Stimulated activated naive CD8-positive, alpha-beta T cell treated with anti-CD3 and anti-CD28 coated beads, Interleukin-15, amount 100 ng/mL, for 72 hours (primary cell): ENCODE results near the gene IRF1.

Experiments used
- ATAC-seq: fragments of 150-1000 bp; cut with Tn5 transposase; 2 replicates; pipeline ENCODE4 v1.10.0; 2021; ENCODE audit warnings: mild to moderate bottlenecking, moderate library complexity
- DNase-seq, 2 donors: peaks; one replicate each; pipeline ENCODE4 v3.0.0; 2021 to 2022
- H3K27ac Mint-ChIP-seq, 2 donors: one replicate each; pipeline ENCODE4 v1.8.0; 2022; ENCODE audit warnings: mild to moderate bottlenecking in 2 of 2, mixed read lengths in 2 of 2, moderate library complexity in 2 of 2
- H3K27me3 Mint-ChIP-seq: one replicate; pipeline ENCODE4 v1.8.0; 2022; ENCODE audit warnings: mixed read lengths
- H3K4me1 Mint-ChIP-seq: one replicate; pipeline ENCODE4 v1.8.0; 2022; ENCODE audit warnings: mild to moderate bottlenecking, mixed read lengths
- H3K4me3 Mint-ChIP-seq, 2 donors: one replicate each; pipeline ENCODE4 v1.8.0; 2022; ENCODE audit warnings: mild to moderate bottlenecking in 2 of 2, mixed read lengths in 2 of 2, moderate library complexity in 1 of 2
- H3K9me3 Mint-ChIP-seq, 2 donors: one replicate each; pipeline ENCODE4 v1.8.0; 2022; ENCODE audit warnings: mixed read lengths in 2 of 2

The IRF1 gene

DNA sequence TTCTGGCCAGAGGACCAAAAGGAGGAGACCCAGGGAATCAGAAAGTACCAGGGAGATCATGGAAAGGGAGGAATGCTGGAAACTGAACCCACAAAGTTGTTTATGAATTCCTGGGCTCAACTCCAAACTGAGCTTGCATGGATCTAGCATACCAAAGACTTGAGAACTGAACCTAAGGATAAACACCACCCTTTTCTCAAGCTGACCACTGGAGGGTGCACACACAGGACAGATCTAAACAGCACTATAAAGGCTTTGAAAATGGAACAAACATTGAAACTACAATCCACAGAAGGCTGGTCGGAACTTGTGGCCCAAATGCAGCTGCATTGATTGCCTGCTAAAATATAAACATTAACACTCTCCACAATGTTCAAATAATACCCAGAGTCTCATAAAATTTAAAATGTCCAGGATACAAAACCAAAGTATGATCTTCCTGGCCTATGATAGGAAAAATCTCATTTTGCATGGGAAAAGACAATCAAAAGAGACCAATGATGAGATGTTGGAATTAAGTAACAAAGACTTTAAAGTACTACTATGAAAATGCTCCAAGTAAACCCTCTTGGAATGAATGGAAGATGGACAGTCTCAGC is 15.6 kb upstream of the IRF1 start:
- DNase-seq (peak in 1 of 2 donors; percentile 36), ATAC-seq (peak; percentile 62)
- Mint-ChIP-seq H3K4me3 (no peak overlapping the region), H3K4me1 (peaks cover 30% of the 10 kb centered on the region), H3K27ac (no peak overlapping the region), H3K27me3 (peaks cover 57% of the 10 kb centered on the region), H3K9me3 (peaks cover 4 to 8% of the 10 kb centered on the region in 2 donors)

DNA sequence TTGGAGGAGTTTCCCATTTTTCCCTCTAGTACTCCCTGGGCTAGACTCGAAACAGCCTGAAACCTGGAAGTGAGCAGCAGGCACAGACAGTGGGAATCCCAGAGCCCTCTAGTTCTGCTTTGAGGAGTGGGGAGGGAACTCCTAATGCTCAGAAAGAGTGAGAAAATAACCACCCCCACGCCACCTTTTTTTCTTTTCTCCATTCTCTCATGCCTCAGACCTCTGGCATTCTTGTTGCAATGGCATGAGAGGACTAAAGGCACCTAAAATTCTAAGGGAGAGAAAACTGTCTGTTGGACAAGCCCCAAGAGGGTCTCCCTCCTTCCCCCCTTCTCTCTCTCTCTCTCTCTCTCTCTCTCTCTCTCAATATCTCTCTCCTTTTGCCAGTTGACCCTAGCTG is 15.1 kb upstream of the IRF1 start:
- Mint-ChIP-seq H3K4me1 (peaks cover 35% of the 10 kb centered on the region), H3K9me3 (peaks cover 4 to 8% of the 10 kb centered on the region in 2 donors), H3K4me3 (no peak overlapping the region), H3K27ac (no peak overlapping the region), H3K27me3 (peaks cover 55% of the 10 kb centered on the region)
- no peak for ATAC-seq
- no peak for DNase-seq

DNA sequence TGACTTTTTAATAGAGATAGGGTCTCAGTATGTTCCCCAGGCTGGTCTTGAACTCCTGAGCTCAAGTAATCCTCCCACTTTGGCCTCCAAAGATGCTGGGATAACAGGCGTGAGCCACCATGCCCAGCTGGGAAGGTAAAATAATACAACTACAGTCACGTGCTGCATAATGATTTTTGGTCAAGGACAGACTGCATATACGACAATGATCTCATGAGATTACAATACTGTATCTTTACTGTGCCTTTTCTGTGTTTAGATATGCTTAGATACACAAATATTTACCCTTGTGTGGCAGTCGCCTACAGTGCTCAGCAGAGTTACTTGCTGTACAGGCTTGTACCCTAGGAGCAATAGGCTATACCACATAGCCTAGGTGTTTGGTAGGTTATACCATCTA is 14.2 kb upstream of the IRF1 start:
- peaks cover 46% of the 10 kb centered on the region for H3K27me3 Mint-ChIP-seq
- H3K4me1 Mint-ChIP-seq = peaks cover 41% of the 10 kb centered on the region
- DNase-seq (no peak), ATAC-seq (no peak)
- no peak overlapping the region for H3K27ac Mint-ChIP-seq
- H3K4me3 Mint-ChIP-seq = no peak overlapping the region
- H3K9me3 Mint-ChIP-seq = peaks cover 2 to 4% of the 10 kb centered on the region in 2 donors

DNA sequence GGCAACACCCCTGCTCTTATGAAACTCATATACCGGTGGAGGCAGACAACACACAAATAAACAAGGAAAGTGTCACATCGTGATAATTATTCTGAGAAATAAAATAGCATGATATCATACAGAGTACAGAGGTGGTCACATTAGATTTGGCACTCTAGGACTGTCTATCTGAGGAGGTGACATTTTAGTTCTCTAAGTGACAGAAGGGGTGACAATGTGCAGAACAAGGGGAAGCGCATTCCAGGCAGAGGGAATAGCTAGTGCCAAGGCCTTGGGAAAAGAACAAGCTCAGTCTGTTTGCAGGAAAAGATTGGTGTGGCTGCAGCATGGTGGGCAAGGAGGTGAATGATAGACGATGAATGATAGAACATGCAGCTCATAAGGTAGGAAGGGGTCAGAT is 12.7 kb upstream of the IRF1 start:
- no peak for DNase-seq
- no peak overlapping the region for H3K4me3 Mint-ChIP-seq
- ATAC-seq = no peak
- H3K27ac Mint-ChIP-seq = no peak overlapping the region
- H3K27me3 Mint-ChIP-seq = peaks cover 31% of the 10 kb centered on the region
- H3K9me3 Mint-ChIP-seq = no peaks in the 10 kb centered on the region
- H3K4me1 Mint-ChIP-seq = peaks cover 43% of the 10 kb centered on the region

DNA sequence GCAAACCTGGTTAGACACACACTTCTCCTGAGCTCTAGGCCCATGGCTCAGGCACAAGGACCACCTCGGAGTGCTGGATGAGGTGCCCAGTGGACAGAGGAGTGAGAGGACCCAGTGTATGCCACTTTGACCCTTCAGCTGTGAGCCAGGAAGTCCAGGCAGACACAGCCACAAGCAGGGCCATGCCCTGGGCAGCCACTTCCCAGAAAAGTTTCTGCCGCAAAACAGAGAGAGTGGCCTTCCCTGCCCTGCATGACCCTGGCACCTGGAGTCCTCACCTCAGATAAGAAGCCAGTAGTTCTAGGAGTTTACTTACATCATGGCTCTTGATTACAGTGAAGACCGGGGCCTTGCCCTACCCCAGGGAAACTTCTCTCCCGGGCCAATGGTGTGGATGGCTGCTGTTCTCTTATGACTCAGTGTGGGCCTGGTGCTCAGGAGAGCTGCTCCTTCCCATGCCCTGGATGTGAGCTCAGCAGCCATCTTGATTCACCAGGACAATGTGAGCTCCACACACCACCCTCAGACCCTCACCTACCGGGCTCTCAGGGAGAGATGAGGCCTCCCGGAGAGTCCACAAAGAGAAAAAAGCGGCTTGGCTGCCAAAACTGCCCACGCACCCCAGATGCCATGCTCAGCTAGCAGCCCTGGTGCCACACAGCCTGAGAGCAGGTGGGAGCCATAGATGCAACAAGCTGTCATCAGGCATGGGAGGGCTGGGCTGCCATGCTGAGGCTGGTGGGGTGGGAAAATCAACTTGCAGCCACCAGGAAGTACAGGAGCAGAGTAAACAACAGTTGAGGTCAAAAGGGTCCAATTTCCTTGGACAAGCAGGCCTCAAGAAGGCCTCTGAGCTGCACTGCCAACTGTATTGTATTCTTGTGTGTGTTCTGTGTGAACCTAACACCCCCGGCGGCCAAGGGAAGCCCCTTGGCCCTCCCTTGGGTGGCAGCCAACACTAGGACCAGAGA is 11.7 kb upstream of the IRF1 start:
- Mint-ChIP-seq H3K27me3 (peaks cover 21% of the 10 kb centered on the region), H3K4me1 (peaks cover 53% of the 10 kb centered on the region), H3K4me3 (no peak overlapping the region), H3K9me3 (no peaks in the 10 kb centered on the region), H3K27ac (no peak overlapping the region)
- ATAC-seq (no peak), DNase-seq (no peak)

DNA sequence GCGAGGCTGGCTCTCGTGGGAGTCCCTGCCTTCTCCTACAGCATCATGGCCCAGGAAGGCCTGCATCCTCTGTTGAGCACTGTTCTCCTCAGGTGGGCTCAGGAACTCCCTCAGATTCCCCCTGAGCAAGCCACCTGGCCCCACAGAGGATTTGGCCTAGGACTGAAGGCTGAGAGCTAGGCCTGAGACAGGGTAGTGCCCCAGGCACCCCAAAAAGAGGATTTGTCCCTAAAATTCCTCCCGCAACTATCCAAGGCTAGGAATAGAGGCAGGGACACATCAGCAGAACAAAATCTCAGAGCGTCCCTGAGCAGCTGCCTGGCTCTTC is 11.0 kb upstream of the IRF1 start:
- no peak for DNase-seq
- H3K4me1 Mint-ChIP-seq = peaks cover 58% of the 10 kb centered on the region
- H3K27ac Mint-ChIP-seq = no peak overlapping the region
- H3K9me3 Mint-ChIP-seq = no peaks in the 10 kb centered on the region
- ATAC-seq = no peak
- H3K4me3 Mint-ChIP-seq = no peak overlapping the region
- peaks cover 15% of the 10 kb centered on the region for H3K27me3 Mint-ChIP-seq

DNA sequence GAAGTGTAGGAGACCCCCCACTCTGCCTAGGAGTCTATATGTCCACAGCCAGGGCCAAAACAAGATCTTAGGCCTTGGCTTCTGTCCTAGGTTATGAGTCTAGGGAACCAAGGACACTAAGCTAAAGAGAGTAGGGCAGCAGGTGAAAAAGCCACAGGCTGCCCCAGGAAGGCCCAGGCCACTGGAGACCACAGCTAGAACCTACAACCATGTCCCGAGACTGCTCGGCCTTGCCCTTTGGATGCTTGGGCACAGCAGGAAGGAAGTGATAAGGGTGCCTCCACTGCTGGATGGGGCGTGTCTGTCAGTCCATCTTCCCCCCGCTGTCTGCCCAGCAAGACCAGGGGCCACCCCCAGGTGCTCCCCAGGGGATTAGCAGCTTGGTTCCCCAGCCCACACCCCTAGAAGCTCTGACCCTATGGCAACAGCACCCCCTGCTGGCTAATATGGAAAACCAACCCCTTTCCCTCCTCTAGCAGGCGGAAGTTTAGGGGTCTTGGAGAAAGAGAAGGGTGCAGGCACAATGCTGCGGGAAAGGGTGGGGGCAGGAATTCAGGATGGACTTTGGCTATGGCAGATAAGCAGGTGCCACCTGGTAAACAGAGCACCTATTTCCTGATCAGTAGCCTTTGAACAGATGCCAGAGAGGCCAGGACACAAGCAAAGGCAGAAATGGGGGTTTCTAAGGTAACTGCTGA is 10.5 kb upstream of the IRF1 start:
- Mint-ChIP-seq H3K27me3 (peaks cover 10% of the 10 kb centered on the region), H3K4me3 (no peak overlapping the region), H3K4me1 (peaks cover 54% of the 10 kb centered on the region), H3K9me3 (no peaks in the 10 kb centered on the region), H3K27ac (peak overlapping the region; percentile 50 to 91)
- ATAC-seq (peak; percentile 67), DNase-seq (peak; percentile 74 to 84)

DNA sequence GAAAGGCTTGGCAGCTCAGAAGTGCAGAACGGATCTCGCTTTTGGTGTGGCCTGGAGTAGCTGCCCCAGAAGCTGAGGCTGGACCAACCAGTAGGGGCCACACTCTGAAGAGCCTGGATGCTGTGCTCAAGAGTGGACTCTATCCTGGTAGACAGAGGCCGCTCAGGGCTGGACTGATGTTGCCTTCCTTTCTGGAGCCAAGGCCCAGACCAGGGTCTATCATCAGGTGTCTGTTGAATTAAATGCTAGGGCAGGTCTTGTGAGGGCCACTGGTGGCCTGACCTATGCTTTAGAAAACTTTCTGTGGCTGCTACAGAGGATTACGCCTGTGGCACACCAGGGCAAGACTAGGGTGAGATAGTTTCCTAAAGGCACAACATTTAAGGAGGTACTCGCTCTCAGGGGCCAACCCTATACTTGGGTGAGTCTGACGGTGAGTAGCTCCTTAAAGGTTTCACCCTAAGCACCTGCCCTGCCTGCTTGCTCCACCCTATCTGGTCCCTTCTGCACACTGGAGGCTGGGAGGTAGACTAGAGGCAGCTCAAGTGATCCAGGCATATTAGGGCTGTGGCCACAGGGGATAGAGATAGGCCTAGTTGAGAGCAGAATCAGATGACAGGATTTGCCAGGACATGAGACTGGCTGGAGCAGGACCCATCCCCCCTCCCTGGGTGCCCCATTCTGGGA is 9.8 kb upstream of the IRF1 start:
- DNase-seq = peak; percentile 15 to 37

DNA sequence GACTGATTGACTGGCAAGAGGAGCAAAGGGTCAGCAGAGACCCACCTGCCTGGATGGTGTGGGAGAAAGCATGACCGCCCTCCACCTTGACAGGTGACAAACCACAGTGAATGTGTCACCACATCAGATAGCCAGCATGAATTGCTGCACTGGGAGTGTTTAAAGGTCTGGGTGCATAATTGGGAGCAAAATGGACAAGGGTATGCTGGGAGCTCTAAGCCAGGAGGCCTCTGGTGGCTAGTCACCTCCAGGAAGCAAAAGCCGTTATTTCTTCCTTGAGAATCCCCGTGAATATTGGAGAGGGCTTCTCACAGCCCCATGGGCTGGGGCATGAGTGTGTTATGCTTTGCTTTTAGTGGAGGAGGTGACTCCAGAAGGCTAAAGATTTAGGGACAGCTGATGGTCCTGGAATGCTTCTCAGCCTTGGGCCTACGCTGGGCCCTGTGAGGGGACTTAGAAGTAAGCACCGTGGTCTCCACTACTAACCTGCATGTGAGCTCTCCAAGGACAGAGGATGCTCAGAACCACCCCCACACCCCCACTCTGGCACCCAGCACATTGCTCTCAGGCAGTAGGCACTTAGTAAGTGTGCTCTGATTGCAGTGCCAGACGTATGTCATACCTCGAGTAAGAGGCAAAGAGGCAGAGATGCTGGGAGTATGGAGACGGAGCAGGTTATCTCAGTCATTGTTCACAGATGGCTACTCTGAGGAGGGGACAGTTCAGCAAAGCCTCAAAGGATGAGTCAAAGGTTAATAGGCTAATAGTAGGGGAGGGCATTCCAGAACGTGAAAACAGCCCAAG is 9.1 kb upstream of the IRF1 start:
- Mint-ChIP-seq H3K27me3 (no peaks in the 10 kb centered on the region), H3K4me3 (no peak overlapping the region), H3K9me3 (no peaks in the 10 kb centered on the region), H3K27ac (no peak overlapping the region), H3K4me1 (peaks cover 58% of the 10 kb centered on the region)
- no peak for ATAC-seq
- DNase-seq = peak in 1 of 2 donors; percentile 18

More for the DNA sequence above, 9.8 kb upstream of the IRF1 start:
- H3K4me3 Mint-ChIP-seq = no peak overlapping the region
- ATAC-seq = no peak
- peaks cover 3% of the 10 kb centered on the region for H3K27me3 Mint-ChIP-seq
- no peaks in the 10 kb centered on the region for H3K9me3 Mint-ChIP-seq
- H3K4me1 Mint-ChIP-seq = peaks cover 51% of the 10 kb centered on the region
- H3K27ac Mint-ChIP-seq = no peak overlapping the region

DNA sequence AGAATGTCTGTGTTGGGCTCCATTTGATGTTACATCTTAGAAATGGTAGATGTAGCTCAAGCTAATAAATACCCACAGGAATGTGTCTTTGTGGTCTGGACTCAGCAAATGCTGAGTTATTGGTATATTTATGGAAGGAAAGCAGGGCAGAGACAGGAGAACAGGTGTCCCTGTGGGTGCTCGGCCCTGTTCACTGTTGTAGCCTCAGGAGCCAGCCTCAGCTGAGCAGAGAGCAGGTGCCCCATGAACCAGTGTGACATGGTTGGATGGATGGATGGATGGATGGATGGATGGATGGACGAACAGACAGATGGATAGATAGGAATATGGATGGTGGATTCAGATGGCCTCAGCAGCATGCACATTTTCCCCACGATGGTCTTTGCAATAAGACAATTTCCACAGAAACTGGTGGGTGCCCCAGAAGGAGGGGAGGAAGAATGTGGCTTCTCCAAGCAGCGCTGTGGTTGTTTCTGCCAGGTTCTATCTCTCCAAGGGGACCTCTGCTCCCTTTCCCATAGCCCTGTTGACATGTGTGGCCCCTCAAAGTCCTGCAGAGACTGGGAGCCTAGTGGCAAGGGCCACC is 8.2 kb upstream of the IRF1 start:
- DNase-seq = no peak
- H3K27ac Mint-ChIP-seq = peak overlapping the region in 1 of 2 donors; percentile 65
- no peak overlapping the region for H3K4me3 Mint-ChIP-seq
- peaks cover 67% of the 10 kb centered on the region for H3K4me1 Mint-ChIP-seq
- no peaks in the 10 kb centered on the region for H3K27me3 Mint-ChIP-seq
- H3K9me3 Mint-ChIP-seq = no peaks in the 10 kb centered on the region
- no peak for ATAC-seq

DNA sequence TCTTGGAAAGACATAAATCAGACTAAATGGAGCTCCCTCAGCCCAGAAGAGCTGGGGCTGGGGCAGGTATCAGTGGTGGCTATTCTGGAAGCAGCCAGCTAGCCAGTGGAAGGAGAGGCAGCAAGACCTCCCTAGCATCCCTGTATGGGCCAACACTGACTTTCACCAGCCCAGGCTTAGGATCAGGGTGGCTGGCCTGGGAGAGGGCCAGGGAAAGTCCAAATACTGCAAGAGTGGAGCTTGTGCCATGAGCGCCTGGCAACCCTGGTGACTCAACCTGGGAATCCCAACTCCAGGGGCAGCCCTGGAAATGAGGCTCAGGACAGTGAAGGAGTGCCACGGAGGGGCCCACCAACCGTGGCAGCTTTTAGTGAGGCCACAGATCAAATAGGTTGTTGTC is 7.6 kb upstream of the IRF1 start:
- Mint-ChIP-seq H3K4me3 (peak overlapping the region in 1 of 2 donors; percentile 82), H3K27me3 (no peaks in the 10 kb centered on the region), H3K27ac (peak overlapping the region in 1 of 2 donors; percentile 34), H3K4me1 (peaks cover 73% of the 10 kb centered on the region), H3K9me3 (no peaks in the 10 kb centered on the region)
- no peak for DNase-seq
- no peak for ATAC-seq

DNA sequence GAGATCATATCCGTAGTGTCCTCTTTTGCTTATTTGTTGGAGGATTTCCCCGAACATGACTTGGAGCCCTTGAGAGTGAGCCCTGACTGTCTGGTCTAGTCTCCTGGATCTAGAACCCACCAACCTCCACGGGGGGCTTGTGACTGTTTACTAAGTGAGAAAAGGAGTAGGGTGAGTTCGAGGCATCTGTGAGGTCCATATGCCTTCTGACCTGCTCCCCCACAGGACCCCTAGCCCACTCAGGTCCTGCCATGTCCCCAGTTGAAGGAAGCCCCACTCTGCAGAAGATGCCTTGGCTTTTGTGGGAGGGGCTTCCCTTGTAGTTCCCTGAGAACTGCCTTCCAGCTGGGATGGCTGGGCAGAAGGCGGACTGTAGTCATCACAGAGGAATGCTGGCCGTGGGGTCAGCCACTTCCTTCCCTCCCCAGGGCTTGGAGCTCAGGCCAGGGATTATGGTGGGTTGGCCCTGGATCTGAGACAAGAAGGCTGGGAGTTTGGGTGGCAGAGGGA is 7.0 kb upstream of the IRF1 start:
- DNase-seq = peak in 1 of 2 donors; percentile 18
- no peaks in the 10 kb centered on the region for H3K9me3 Mint-ChIP-seq
- no peak for ATAC-seq
- H3K27ac Mint-ChIP-seq = peak overlapping the region; percentile 90 to 99
- H3K4me1 Mint-ChIP-seq = peaks cover 78% of the 10 kb centered on the region
- H3K27me3 Mint-ChIP-seq = no peaks in the 10 kb centered on the region
- H3K4me3 Mint-ChIP-seq = peak overlapping the region; percentile 77 to 82

DNA sequence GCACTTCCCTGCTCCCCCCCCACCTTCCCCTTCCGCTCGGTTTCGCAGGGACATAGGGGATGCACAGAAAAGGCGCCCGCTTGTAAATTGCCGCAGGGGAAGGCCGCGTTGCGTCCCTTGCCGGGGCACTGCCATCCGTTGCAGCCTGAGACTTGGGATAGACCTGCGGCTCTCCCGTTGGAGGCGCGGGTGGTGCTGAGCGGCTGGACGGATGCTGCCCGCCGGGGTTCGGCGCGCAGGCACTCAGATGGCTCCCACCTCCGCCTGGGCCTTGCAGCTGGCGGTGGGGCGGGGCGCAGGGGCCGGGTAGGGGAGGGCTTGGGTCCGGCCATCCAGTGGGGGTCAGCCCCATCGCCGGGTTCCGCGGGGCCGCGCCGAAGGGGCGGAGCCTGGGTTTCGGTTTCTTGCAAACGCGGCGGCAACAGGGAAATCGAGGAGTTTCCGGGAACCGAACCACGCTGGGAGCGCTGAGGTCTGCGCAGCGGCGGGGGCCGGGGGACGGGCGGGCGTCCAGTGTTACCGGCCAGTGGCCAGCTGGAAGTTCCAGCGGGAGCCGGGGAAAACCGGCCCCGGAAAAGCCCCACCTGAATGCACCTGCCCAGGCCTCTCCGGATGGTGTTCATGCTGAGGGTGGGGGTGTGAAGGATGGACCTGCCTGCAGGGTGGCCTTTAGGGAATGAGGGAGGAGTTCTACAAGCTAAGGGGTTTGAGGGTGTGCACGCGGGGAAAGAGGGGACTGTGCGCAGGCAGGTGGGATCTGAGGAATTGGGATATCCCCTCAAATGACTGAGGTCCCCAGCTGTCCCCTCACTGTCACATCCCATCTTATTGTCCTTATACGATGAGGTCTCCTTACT is 6.3 kb upstream of the IRF1 start:
- peak in 1 of 2 donors; percentile 62 for DNase-seq
- H3K27ac Mint-ChIP-seq = peak overlapping the region; percentile 93 to 99
- no peaks in the 10 kb centered on the region for H3K9me3 Mint-ChIP-seq
- peaks cover 85% of the 10 kb centered on the region for H3K4me1 Mint-ChIP-seq
- H3K4me3 Mint-ChIP-seq = peak overlapping the region; percentile 77 to 82
- H3K27me3 Mint-ChIP-seq = no peaks in the 10 kb centered on the region
- ATAC-seq = peak; percentile 16
